Neural cell (in vitro differentiated cells): Measurements from ENCODE around the gene PTPN7. TPM values are rescaled to one million over a fixed set of nuclear protein-coding genes. Genes with fewer than 3 reads are reported as not detected.
"Not testable (repeated sequence)": the region's sequence is repeated elsewhere in the genome, so short reads cannot be mapped to it uniquely, and the experiment has no call there.

Source experiments
- H2AFZ ChIP-seq: fragments of 200-600, 300-800 bp; sonication (generic), shearing (Covaris generic); 2 replicates; pipeline ENCODE4 v1.6.0; 2014; ENCODE audit warnings: low read depth, mild to moderate bottlenecking, antibody characterized with exemption, low read length, moderate library complexity
- H3F3A ChIP-seq: fragments of 200-600 bp; shearing (Covaris generic); 2 replicates; pipeline ENCODE4 v1.6.1; 2016; ENCODE audit warnings: mild to moderate bottlenecking, moderate library complexity, mixed read lengths, antibody characterized with exemption, low read length; ENCODE audit not compliant: insufficient read depth, poor library complexity, severe bottlenecking
- H3K27ac ChIP-seq: fragments of 200-600, 300-800 bp; sonication (generic), shearing (Covaris generic); 2 replicates; pipeline ENCODE4 v1.5.1; 2014; ENCODE audit warnings: mild to moderate bottlenecking, low read length, moderate library complexity
- H3K27me3 ChIP-seq: fragments of 300-800, 200-600 bp; sonication (generic), shearing (Covaris generic); 2 replicates; pipeline ENCODE4 v1.6.0; 2014; ENCODE audit warnings: mild to moderate bottlenecking, low read depth, low read length, moderate library complexity; ENCODE audit not compliant: insufficient read depth
- H3K36me3 ChIP-seq: fragments of 300-800, 200-600 bp; sonication (generic), shearing (Covaris generic); 2 replicates; pipeline ENCODE4 v1.5.1; 2014; ENCODE audit warnings: mild to moderate bottlenecking, antibody characterized with exemption, low read length, moderate library complexity; ENCODE audit not compliant: insufficient read depth
- H3K4me2 ChIP-seq: fragments of 300-800, 200-600 bp; sonication (generic), shearing (Covaris generic); 2 replicates; pipeline ENCODE4 v1.6.0; 2014; ENCODE audit warnings: mild to moderate bottlenecking, low read length
- H3K4me3 ChIP-seq: fragments of 300-800, 200-600 bp; sonication (generic), shearing (Covaris generic); 2 replicates; pipeline ENCODE4 v1.5.1; 2014; ENCODE audit warnings: mild to moderate bottlenecking, low read length, moderate library complexity
- H3K79me2 ChIP-seq: fragments of 200-600 bp; shearing (Covaris generic); replicated peaks from 2 replicates; pipeline ENCODE4 v1.6.0; 2014; ENCODE audit warnings: mild to moderate bottlenecking, low read length, moderate library complexity; ENCODE audit not compliant: insufficient read depth
- H3K9ac ChIP-seq: fragments of 300-800, 200-600 bp; sonication (generic), shearing (Covaris generic); 2 replicates; pipeline ENCODE4 v1.6.1; 2016; ENCODE audit warnings: mild to moderate bottlenecking, low read length, mixed read lengths
- H3K9me2 ChIP-seq: fragments of 200-600 bp; shearing (Covaris generic); 2 replicates; pipeline ENCODE4 v1.6.1; 2016; ENCODE audit warnings: mild to moderate bottlenecking, low read length, mixed read lengths; ENCODE audit not compliant: insufficient read depth
- H3K9me3 ChIP-seq: fragments of 200-600, 300-800 bp; sonication (generic), shearing (Covaris generic); 2 replicates; pipeline ENCODE4 v1.6.1; 2016; ENCODE audit warnings: mild to moderate bottlenecking, mixed run types, low read length, moderate library complexity, mixed read lengths
- H4K20me1 ChIP-seq: fragments of 200-600 bp; shearing (Covaris generic); 2 replicates; pipeline ENCODE4 v1.6.1; 2016; ENCODE audit warnings: mild to moderate bottlenecking, mixed run types; ENCODE audit not compliant: insufficient read depth
- EP300 ChIP-seq: fragments of 450-650 bp; conservative IDR thresholded peaks from 2 replicates; pipeline ENCODE4 v1.6.1; 2014; ENCODE audit warnings: antibody characterized with exemption, mild to moderate bottlenecking, moderate library complexity; ENCODE audit not compliant: poor library complexity, severe bottlenecking
- EZH2 ChIP-seq: fragments of 200-600, 300-800 bp; shearing (Covaris generic), sonication (generic); IDR thresholded peaks from 2 replicates; pipeline ENCODE4 v1.6.1; 2014; ENCODE audit warnings: antibody characterized with exemption, low read length, borderline replicate concordance, mild to moderate bottlenecking; ENCODE audit not compliant: insufficient read depth, poor library complexity, severe bottlenecking
- MXI1 ChIP-seq: fragments of 450-650 bp; conservative IDR thresholded peaks from 2 replicates; pipeline ENCODE4 v1.6.1; 2014; ENCODE audit warnings: antibody characterized with exemption, mild to moderate bottlenecking; ENCODE audit not compliant: poor library complexity, severe bottlenecking
- POLR2AphosphoS5 ChIP-seq: IDR thresholded peaks from 2 replicates; pipeline ENCODE4 v1.6.1; 2012
- RAD21 ChIP-seq: fragments of 450-650 bp; conservative IDR thresholded peaks from 2 replicates; pipeline ENCODE4 v1.6.1; 2014; ENCODE audit warnings: antibody characterized with exemption, mild to moderate bottlenecking, moderate library complexity
- REST ChIP-seq: IDR thresholded peaks from 2 replicates; pipeline ENCODE4 v1.6.1; 2012; ENCODE audit warnings: borderline replicate concordance
- SMC3 ChIP-seq: fragments of 450-650 bp; conservative IDR thresholded peaks from 2 replicates; pipeline ENCODE4 v1.6.1; 2014; ENCODE audit warnings: antibody characterized with exemption, mild to moderate bottlenecking, moderate library complexity; ENCODE audit not compliant: poor library complexity
- TAF1 ChIP-seq: IDR thresholded peaks from 2 replicates; pipeline ENCODE4 v1.6.1; 2012; ENCODE audit warnings: low read depth
- polyA plus RNA-seq: library from polyadenylated mRNA; depleted of rRNA; stranded (reverse); fragments of >200 nt; gene quantifications from 2 replicates; pipeline ENCODE4 v1.2.3, GENCODE V29; 2014
- TF ChIP-seq, protein P1 (sequence below): fragments of 450-650 bp; IDR thresholded peaks from 2 replicates; pipeline ENCODE4 v1.5.1; 2014; ENCODE audit warnings: antibody characterized with exemption, mild to moderate bottlenecking, moderate library complexity; ENCODE audit not compliant: poor library complexity, severe bottlenecking

The PTPN7 gene
- polyA plus RNA-seq, 1 donor from 2014 or later = 2.1 TPM

DNA sequence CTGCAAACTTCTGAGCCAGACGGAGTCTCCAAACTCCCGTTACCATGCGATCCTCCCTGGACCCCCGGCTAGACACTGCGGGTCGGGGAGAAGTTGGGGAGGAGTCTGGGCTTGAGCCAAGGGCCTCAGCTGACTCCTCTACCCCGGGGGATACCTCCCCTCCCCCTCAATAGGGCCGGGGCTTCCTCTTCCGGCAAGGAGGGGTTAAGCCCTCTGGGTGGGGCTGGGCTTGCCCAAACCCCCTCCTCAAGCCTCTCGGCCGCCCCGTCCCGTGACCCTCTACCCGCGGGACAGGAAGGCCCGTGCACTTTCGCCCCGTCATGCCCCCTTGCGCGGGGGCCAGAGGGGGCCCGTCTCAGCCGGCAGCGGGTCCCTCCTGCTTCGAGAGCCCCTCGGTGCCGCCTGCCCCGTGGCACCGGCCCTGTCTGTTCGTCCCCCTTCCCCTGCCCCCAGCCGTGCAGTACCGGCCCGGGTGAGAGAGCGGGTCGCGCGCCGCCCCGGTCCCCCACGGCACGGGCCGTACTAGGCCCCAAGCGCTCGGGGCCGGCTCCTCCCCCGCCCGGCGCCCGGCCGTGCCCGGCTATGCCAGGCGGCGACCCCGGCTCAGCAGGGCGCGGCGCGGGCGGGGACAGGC, 16.5 kb downstream of the PTPN7 start:
- no peaks in the 10 kb centered on the region for H3K9me2 ChIP-seq
- no peaks in the 10 kb centered on the region for H3K27me3 ChIP-seq
- peak overlapping the region; percentile 37 for H3K27ac ChIP-seq
- peaks cover 37% of the 10 kb centered on the region for H3K79me2 ChIP-seq
- no peaks in the 10 kb centered on the region for H3K9me3 ChIP-seq
- H2AFZ ChIP-seq = peak overlapping the region; percentile 7
- H3K4me3 ChIP-seq = peak overlapping the region; percentile 95
- peak overlapping the region; percentile 86 for H3K4me2 ChIP-seq
- peak overlapping the region; percentile 89 for H3K9ac ChIP-seq
- H3K36me3 ChIP-seq = no peaks in the 10 kb centered on the region
- peaks cover 8% of the 10 kb centered on the region for H4K20me1 ChIP-seq
- TF ChIP-seq RAD21 (no peak), POLR2AphosphoS5 (no peak), SMC3 (no peak), TAF1 (no peak), MXI1 (no peak), REST (no peak), EZH2 (no peak), EP300 (no peak)
- TF ChIP-seq, protein P1, sequence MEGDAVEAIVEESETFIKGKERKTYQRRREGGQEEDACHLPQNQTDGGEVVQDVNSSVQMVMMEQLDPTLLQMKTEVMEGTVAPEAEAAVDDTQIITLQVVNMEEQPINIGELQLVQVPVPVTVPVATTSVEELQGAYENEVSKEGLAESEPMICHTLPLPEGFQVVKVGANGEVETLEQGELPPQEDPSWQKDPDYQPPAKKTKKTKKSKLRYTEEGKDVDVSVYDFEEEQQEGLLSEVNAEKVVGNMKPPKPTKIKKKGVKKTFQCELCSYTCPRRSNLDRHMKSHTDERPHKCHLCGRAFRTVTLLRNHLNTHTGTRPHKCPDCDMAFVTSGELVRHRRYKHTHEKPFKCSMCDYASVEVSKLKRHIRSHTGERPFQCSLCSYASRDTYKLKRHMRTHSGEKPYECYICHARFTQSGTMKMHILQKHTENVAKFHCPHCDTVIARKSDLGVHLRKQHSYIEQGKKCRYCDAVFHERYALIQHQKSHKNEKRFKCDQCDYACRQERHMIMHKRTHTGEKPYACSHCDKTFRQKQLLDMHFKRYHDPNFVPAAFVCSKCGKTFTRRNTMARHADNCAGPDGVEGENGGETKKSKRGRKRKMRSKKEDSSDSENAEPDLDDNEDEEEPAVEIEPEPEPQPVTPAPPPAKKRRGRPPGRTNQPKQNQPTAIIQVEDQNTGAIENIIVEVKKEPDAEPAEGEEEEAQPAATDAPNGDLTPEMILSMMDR = no peak
- H3F3A ChIP-seq = no peaks in the 10 kb centered on the region

DNA sequence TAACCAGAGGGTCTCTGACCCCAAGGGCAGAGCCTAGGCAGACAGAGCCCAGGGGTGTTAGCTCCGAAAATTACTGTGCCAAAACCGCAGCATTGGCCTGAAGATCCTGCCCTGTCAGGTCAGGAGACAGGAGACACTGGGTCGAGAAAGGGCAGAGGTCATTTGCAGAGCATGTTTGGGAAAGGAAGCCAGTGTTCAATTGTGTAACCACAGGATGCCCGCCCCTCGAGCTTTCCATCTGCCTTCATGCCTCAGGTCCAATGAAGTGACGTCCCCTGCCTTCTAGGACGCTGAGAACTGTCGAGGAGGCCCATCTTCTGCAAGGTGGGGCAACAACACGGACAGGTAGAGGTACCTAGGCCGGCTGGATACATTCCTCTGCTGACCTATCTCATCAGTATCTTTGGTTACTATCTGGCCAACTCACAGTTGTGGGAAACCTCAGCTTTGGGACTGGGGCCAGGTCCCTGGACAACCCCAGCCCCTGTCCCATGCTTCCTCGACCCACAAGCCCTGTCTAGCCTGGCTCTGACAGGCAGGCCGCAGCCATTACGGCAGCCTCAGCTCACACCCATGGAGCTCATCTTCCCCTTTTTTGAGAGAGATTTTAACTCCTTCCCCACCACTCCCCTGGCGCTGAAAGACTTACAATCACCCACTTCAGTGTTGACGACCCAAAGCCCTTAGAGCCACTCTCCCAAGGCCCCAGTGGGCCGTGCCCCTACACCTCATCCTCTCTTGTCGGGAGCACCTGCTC, 17.2 kb downstream of the PTPN7 start:
- Histone ChIP-seq H3K27me3 (no peaks in the 10 kb centered on the region), H2AFZ (peak overlapping the region; percentile 7), H3K9ac (peak overlapping the region; percentile 89), H3K79me2 (peaks cover 37% of the 10 kb centered on the region), H3F3A (no peaks in the 10 kb centered on the region), H3K4me3 (peak overlapping the region; percentile 95), H4K20me1 (peaks cover 8% of the 10 kb centered on the region), H3K4me2 (peak overlapping the region; percentile 86), H3K9me3 (no peaks in the 10 kb centered on the region), H3K9me2 (no peaks in the 10 kb centered on the region), H3K36me3 (no peaks in the 10 kb centered on the region), H3K27ac (no peak overlapping the region)
- TF ChIP-seq MXI1 = peak; percentile 29
- TF ChIP-seq, protein P1 = no peak

DNA sequence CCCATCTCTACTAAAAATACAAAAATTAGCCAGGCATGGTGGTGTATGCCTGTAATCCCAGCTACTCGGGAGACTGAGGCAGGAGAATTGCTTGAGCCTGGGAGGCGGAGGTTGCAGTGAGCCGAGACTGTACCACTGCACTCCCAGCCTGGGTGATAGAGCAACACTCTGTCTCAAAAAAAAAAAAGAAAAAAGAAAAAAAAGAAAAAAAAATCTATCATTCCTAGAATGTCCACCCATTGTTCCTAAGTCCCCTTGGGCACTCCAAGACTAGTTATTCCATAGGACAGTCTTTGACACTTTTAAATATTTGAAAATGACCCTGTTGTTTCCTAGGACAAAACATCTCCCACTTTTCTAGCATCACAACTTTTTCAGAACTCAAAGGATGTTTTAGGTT, 18.9 kb downstream of the PTPN7 start:
- not testable (repeated sequence) for H3K9me2 ChIP-seq, H4K20me1 ChIP-seq, H3K4me2 ChIP-seq, H2AFZ ChIP-seq, H3K9me3 ChIP-seq, H3F3A ChIP-seq, H3K9ac ChIP-seq, H3K27me3 ChIP-seq, H3K27ac ChIP-seq, H3K36me3 ChIP-seq, H3K4me3 ChIP-seq
- H3K79me2 ChIP-seq = peaks cover 37% of the 10 kb centered on the region
